Measurements from ENCODE around the gene KRTAP5-2.
"Not testable (repeated sequence)": the region's sequence is repeated elsewhere in the genome, so short reads cannot be mapped to it uniquely, and the experiment has no call there.

KRTAP5-2 gene

GRCh38 chr11:1586699-1587098 lies 11.4 kb downstream of the KRTAP5-2 start:
- DNase-seq = no peak

GRCh38 chr11:1584661-1585370 lies 13.3 kb downstream of the KRTAP5-2 start, which contains the start of gene KRTAP5-1:
Gene KRTAP5-1 (minus strand): TSS chr11:1585283. CDS start chr11:1585249, 34 bp downstream.
- not testable (repeated sequence) for DNase-seq

DNA sequence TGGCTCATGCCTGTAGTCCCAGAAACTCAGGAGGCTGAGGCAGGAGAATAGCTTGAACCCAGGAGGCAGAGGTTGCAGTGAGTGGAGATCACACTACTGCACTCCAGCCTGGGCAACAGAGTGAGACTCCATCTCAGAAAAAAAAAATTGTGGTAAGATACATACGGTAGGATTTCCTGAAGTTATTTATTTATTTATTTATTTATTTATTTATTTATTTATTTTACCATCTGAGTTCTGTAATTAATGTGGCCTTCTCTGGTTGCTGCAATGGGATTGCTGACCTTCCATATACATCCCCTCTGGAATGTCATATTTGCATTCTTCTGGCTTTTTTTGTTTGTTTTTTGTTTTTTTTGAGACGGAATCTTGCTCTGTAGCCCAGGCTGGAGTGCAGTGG lies 15.2 kb downstream of the KRTAP5-2 start:
- DNase-seq = not testable (repeated sequence)

GRCh38 chr11:1581976-1582375 lies 16.1 kb downstream of the KRTAP5-2 start:
- DNase-seq = no peak

DNA sequence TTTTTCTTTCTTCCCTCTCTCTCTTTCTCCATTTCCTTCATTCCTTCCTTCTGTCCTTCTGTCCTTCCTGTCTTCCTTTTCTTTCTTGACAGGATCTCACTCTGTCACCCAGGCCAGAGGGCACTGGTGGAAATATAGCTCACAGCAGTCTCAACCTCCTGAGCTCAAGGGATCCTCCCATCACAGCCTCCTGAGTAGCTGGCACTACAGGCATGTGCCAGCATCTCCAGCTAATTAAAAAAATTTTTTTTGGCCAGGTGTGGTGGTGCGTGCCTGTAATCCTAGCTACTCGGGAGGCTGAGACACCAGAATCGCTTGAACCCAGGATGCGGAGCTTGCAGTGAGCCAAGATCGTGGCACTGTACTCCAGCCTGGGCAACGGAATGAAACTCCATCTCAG lies 21.3 kb downstream of the KRTAP5-2 start:
- DNase-seq = no peak

- not testable (repeated sequence) for DNase-seq
These were observed 22.3 kb downstream of the KRTAP5-2 start for GRCh38 chr11:1575756-1576155.

GRCh38 chr11:1574933-1575242 lies 23.2 kb downstream of the KRTAP5-2 start:
- DNase-seq = no peak

DNA sequence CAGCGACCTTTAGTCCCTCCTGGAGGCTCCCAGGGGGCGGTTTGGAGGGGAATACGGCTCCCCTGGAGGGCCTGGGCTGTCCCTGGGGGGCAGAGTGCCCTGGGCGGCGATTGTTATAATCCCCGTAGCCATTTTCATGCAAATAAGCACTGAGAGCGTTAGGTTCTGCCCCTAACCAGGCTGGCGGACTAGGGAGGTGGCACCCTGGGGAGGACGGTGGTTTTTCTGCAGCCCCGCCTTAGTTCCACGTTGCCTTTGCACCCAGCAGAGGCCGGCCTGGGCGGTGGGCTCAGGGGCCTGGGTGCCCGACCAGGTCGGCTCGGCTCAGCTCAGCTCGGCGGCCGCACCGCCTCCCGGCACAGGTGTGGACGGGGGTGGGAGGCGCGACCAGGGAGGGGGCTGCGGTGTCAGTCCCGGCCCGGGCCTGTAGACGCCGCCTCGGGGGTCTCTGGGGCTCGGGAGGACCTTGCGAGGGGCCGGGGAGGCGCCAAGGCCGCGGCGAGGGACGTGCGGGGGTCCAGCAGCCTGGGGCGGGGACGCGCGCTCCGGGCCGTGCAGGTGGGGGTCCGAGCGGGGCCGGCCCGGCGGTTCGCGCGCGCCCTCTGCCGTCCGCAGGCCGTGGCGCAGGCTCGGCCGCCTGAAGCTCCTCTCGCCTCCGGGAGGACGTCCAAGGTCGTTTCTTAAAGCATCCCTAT lies 23.7 kb downstream of the KRTAP5-2 start:
- DNase-seq = peak; percentile 61

GRCh38 chr11:1573903-1574237 lies 24.2 kb downstream of the KRTAP5-2 start:
- no peak for DNase-seq

DNA sequence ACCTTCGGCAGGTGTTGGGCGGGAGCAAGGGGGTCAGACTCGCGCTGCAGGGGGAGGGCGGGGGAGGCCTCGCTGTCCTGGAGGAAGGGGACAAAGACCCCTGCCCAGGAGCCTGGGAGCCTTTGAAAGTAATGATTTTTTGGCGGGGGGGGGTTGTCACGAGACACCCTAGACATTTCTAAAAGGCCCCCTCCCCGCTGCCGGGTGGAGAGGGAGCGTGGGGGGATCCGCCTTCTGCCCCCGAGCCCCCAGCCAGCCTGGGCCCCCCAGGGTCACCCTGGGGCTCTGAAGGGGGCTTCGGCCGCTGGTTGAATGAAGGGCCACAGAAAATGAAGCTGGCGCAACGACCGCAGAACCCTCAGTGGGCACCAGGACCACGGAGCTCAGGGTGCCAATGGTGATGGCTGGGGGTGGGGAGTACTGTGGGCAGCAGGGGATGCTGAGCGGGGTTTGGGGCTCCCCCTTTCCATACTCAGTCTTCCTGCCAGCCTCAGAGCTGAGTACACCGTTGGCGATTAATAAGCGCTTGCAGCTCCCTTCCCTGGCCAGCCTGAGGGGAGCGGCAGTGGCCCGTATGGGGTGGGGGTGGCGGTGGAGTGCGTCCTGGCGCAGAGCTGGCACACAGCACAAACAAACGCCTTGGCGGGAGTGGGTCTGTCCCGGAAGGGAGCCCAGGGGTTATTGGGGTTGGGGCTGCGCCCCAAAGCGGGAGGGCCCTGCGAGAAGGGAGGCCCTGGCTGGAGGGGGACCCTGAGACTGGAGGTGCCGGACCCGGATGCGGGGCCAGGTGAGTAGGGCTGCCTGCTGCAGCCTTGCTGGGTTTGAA lies 24.8 kb downstream of the KRTAP5-2 start:
- peak; percentile 19 for DNase-seq

DNA sequence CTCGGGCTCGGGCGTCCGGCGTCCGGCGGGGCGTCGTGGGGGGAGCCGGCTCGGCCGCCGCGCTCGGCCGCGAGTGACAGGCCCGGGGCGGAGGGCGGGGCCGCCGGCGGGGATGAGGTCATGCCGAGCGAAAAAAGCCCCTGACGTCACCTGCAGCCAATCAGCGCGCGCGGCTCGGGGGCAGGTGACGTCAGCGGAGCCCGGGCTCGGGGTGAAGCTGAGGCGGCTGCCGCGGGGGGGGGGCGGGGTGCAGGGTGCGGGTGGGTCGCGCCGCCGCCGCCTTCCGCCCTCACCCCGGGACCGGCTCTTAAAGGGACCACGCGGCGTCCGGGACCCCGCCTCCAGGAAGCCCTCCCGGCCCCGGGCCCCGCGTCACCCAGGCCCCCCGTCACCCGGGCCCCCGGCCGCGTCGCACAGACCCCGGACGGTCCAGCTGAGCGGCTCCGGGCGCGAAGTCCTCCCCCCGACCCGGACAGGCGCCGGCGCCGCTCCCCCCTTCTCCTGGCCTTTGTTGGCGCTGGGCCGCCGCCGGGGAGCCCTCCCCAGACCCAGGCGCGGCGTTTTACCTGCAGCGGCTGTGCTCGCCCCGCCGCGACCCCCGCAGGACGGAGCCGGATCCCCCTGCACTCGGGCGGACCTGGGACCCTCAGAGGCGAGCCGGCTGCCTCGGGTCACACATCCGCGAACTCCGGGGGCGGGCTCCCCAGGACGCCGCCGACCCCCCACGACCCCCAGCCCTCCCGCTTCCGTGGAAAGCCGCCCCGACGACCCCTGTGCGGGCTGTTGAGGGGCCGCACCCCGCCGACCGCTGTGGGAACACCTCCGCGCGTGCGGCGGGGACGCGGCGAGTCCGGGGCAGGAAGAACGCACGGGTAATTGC lies 25.7 kb downstream of the KRTAP5-2 start, which contains the start of gene DUSP8:
DUSP8 (minus strand) TSS at position 75 of the 880 bp plus-strand sequence. CDS start 6,445 bp downstream, outside the sequence.
- DNase-seq = peak; percentile 92

DNA sequence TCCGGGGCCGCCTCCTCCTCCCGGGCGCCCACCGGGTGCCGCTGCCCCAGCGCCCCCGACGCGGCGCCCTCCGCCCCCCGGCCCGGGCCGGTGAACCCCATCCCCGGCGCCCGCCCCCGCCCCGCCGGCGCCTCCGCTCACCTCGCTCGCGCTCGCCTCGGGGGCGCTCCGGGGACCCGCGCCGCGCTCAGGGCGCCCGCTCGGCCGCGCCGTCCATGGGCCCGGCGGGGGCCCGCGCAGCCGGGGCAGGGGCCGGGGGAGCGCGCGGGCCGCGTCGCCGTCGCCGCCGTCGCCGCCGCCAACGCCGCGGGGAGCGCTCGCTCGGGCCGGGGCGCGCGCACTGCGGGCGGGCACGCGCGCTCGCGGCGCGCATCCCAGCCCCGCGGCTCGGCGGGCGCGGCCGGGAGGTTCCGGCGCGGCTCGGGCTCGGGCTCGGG lies 26.3 kb downstream of the KRTAP5-2 start:
- no peak for DNase-seq

DNA sequence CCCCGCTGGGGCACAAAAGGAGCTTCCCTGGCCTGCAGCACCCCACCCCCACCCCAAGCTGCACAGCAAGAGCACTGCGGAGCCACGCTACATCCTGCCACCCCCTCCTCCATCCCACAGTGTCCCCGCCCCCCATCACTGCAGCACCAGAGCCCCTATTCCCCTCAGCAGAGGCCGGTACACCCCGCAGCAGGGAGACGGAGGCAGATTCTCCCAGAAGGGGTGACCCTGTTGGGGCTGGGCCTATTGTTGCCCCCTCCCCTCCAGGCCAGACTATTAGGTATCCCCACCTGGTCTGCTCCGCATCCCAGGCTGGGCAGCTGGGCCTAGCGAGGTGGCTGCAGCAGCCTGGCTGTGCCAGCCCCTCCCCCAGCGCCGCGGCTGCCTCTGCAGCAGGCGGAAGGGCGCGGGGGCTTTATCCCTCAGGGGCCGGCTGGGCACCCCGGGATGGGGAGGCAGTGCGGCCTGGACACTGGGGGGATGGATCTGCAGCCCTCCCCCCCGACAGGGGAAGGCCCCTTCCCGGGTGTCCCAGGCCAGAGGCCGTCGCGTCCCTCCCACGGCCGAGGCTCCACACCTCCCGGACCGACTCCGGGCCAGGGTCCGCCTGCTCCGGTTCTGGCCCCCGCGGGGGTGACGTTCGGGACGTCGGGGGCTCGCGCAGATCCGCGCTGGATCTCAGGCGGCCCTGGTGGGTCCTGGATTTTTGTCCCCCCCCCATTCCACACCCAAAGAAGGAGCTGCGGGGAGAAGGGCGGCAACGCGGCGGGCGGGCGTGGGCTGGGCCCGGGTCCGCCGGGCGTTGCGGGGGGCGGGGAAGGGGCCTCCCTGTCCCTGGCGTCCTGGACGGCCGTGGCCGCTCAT lies 27.0 kb downstream of the KRTAP5-2 start:
- DNase-seq = no peak

DNA sequence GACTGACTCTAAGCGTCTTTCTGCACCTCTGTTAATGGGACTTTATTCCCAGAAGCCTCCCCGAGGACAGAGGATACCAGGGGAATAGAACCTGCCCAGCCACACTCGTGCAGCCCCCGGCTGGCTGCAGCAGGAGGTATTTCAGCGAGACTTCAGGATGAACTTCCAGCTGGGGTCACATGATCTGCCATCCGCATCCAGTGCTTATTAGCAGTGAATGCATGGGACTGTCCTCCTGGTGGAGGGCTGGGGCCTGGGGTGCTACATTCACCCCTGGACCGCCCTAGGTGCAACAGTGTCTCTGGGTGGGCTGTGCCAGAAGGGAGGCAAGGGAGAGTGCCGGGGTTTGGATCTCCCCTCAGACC lies 27.6 kb downstream of the KRTAP5-2 start:
- no peak for DNase-seq

GRCh38 chr11:1570001-1570453 lies 28.1 kb downstream of the KRTAP5-2 start:
- DNase-seq = no peak

- DNase-seq = no peak
These were observed 28.8 kb downstream of the KRTAP5-2 start for GRCh38 chr11:1569251-1569780.

DNA sequence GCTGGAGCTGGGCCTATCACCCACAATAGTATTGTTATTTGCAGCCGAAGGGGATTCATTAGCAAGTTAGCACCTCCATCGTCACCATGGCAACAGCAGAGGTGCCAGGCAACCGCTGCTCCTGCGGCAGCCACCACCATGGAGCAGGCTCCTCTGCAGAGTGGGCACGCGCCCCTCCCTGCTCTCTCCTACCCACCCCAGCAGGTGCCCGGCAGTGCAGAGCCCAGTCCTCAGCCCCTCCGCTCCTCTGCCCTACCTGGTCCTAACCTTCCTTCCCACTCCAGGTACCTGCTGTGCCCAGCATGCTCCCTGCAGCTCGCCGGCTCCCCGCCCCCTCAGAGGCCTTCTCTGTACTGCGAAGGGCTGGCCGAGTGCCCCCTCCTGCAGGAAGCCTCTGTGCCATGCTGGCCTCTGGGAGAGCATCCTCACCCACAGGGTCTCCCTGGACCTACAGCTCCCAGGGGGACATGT lies 29.6 kb downstream of the KRTAP5-2 start:
- no peak for DNase-seq

DNA sequence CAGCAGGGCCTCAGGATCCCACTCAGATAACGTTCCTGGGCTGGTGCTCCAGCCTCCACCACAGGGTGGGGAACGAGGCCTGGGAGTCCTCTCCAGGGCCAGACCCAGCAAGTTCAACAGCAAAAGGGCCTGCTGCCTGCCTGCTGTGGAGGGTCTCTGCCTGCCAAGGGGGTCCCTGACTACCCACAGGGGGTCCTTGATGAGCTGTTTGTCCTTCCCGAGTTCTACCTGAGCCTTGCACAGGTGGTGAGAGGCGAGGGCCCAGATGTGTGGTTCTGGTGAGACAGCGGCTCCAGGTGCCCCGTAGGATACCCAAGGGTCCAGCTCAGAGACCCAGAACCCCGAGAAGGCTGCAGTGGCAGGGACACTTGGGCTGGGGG lies 30.4 kb downstream of the KRTAP5-2 start:
- DNase-seq = no peak

- DNase-seq = no peak
These were observed 30.9 kb downstream of the KRTAP5-2 start for GRCh38 chr11:1567052-1567720.

GRCh38 chr11:1566381-1567051 lies 31.6 kb downstream of the KRTAP5-2 start:
- no peak for DNase-seq

All from stimulated activated naive CD4-positive, alpha-beta T cell treated with Interleukin-2 at 50 U/mL for 16 hours (primary cell).